Fibroblast of skin of scalp (primary cell): ENCODE measurements around the gene YJU2.
"Not testable (repeated sequence)": the region's sequence is repeated elsewhere in the genome, so short reads cannot be mapped to it uniquely, and the experiment has no call there.

Source experiments
- DNase-seq: peaks from one replicate; pipeline ENCODE4 v3.0.0-alpha.2; 2013

The YJU2 gene

GRCh38 chr19:4268816-4269430 is 22.0 kb downstream of the YJU2 start:
- DNase-seq: no peak

GRCh38 chr19:4272894-4273293 is 26.0 kb downstream of the YJU2 start:
- no peak for DNase-seq

- DNase-seq: not testable (repeated sequence)
Observed at GRCh38 chr19:4274321-4274686, 27.4 kb downstream of the YJU2 start.

- DNase-seq: no peak
Observed at GRCh38 chr19:4277191-4277696, 30.4 kb downstream of the YJU2 start.

GRCh38 chr19:4278010-4278409 is 31.1 kb downstream of the YJU2 start:
- no peak for DNase-seq

- DNase-seq: no peak
Observed at GRCh38 chr19:4278419-4279266, 31.8 kb downstream of the YJU2 start, which contains the start of gene SHD. SHD (plus strand) TSS chr19:4279266; CDS start chr19:4280064, 798 bp downstream.

GRCh38 chr19:4279267-4279529 is 32.3 kb downstream of the YJU2 start:
- no peak for DNase-seq

GRCh38 chr19:4279530-4280422 is 32.9 kb downstream of the YJU2 start:
- DNase-seq: no peak

- DNase-seq: no peak
Observed at GRCh38 chr19:4284176-4284958, 37.5 kb downstream of the YJU2 start.

GRCh38 chr19:4284974-4285373 is 38.1 kb downstream of the YJU2 start:
- DNase-seq: no peak

GRCh38 chr19:4286141-4286540 is 39.3 kb downstream of the YJU2 start:
- not testable (repeated sequence) for DNase-seq

GRCh38 chr19:4288091-4288777 is 41.4 kb downstream of the YJU2 start:
- DNase-seq: no peak

GRCh38 chr19:4291184-4291732 is 44.4 kb downstream of the YJU2 start:
- DNase-seq: no peak

GRCh38 chr19:4292515-4292914 is 45.6 kb downstream of the YJU2 start:
- no peak for DNase-seq

- DNase-seq: no peak
Observed at GRCh38 chr19:4294389-4294788, 47.5 kb downstream of the YJU2 start.

GRCh38 chr19:4295972-4296771 is 49.3 kb downstream of the YJU2 start:
- peak; percentile 12 for DNase-seq

- no peak for DNase-seq
Observed at GRCh38 chr19:4297901-4298809, 51.3 kb downstream of the YJU2 start.

GRCh38 chr19:4298810-4299550 is 52.1 kb downstream of the YJU2 start:
- DNase-seq: no peak

GRCh38 chr19:4300589-4300988 is 53.7 kb downstream of the YJU2 start:
- DNase-seq: no peak
